ENCODE data around the gene SGSM1. TPM values are rescaled to one million over a fixed set of nuclear protein-coding genes. Genes with fewer than 3 reads are reported as not detected.

The SGSM1 gene
- total and polyA plus RNA-seq, 10 donors, result 0.16 to 1.3 (median 0.53) TPM

DNA sequence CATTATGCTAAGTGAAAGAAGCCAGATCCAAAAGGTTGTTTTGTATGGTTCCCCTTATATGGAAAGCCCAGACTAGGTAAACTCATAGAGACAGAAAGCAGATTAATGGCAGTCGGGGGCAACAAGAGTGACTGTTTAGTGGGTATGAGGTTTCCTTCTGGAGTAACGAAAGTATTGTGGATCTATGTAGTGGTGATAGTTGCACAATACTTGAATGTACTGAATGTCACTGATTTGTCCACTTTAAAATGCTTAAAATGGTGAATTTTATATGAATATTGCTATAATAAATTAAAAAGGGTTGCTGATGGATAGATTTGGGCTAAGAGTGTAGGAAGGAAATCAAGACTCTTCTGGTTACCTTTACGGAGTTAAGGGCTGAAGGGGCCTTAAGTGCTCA is 10.0 kb upstream of the SGSM1 start:
- no peaks in the 10 kb centered on the region for H3K4me1 ChIP-seq
- no peak overlapping the region for H3K4me3 ChIP-seq
- no peaks in the 10 kb centered on the region for H3K27me3 ChIP-seq (replicated peaks in 1 of 7)
- H3K36me3 ChIP-seq, result no peaks in the 10 kb centered on the region
- TF ChIP-seq POLR2AphosphoS5 (IDR thresholded peaks at IDR 0.05) (no peak), POLR2A (IDR thresholded peaks at IDR 0.05) (no peak)
- TF ChIP-seq, protein P1, sequence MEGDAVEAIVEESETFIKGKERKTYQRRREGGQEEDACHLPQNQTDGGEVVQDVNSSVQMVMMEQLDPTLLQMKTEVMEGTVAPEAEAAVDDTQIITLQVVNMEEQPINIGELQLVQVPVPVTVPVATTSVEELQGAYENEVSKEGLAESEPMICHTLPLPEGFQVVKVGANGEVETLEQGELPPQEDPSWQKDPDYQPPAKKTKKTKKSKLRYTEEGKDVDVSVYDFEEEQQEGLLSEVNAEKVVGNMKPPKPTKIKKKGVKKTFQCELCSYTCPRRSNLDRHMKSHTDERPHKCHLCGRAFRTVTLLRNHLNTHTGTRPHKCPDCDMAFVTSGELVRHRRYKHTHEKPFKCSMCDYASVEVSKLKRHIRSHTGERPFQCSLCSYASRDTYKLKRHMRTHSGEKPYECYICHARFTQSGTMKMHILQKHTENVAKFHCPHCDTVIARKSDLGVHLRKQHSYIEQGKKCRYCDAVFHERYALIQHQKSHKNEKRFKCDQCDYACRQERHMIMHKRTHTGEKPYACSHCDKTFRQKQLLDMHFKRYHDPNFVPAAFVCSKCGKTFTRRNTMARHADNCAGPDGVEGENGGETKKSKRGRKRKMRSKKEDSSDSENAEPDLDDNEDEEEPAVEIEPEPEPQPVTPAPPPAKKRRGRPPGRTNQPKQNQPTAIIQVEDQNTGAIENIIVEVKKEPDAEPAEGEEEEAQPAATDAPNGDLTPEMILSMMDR (IDR thresholded peaks at IDR 0.05 in 8 of 11, conservative IDR thresholded peaks at IDR 0.05 in 3 of 11), result no peak
- 57 to 81% (median 69%) methylated on average over 3 of the region's 3 CpGs for WGBS, 5 donors
- DNase-seq, result no peak
- intact Hi-C loops (cut with DNase I; ENCODE audit: low total_unique reads), result no loop called here
- no peaks in the 10 kb centered on the region for H3K9me3 ChIP-seq
- no peak overlapping the region for H3K27ac ChIP-seq

DNA sequence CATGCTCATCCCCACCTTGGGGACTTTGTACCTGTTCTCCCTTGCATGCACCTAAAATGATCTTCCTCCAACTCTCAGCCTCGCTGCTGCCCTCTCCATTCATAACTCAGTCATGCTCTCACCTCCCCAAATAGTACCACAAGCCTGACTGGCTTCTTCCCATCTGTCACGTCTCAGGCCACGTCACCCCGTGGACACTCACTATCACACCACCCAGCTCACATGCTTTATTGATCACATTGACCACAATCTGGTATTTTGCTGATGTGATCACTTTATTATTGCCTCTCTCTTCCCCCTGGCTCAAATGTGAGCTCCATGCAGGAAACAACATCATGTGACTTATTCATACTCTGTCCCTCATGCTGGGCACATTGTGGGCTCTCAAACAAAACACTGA is 9.2 kb upstream of the SGSM1 start:
- intact Hi-C loops (cut with DNase I; ENCODE audit: low total_unique reads), result no loop called here
- H3K36me3 ChIP-seq, result no peaks in the 10 kb centered on the region
- H3K27me3 ChIP-seq (replicated peaks in 1 of 7), result no peaks in the 10 kb centered on the region
- H3K4me3 ChIP-seq, result no peak overlapping the region
- DNase-seq, result no peak
- 70 to 84% (median 72%) methylated on average over 4 of the region's 4 CpGs for WGBS, 5 donors
- H3K9me3 ChIP-seq, result no peaks in the 10 kb centered on the region
- H3K4me1 ChIP-seq, result no peaks in the 10 kb centered on the region
- TF ChIP-seq POLR2AphosphoS5 (IDR thresholded peaks at IDR 0.05), result no peak
- TF ChIP-seq, protein P1 (IDR thresholded peaks at IDR 0.05 in 8 of 11, conservative IDR thresholded peaks at IDR 0.05 in 3 of 11), result no peak
- TF ChIP-seq POLR2A (IDR thresholded peaks at IDR 0.05), result no peak
- H3K27ac ChIP-seq, result no peak overlapping the region

DNA sequence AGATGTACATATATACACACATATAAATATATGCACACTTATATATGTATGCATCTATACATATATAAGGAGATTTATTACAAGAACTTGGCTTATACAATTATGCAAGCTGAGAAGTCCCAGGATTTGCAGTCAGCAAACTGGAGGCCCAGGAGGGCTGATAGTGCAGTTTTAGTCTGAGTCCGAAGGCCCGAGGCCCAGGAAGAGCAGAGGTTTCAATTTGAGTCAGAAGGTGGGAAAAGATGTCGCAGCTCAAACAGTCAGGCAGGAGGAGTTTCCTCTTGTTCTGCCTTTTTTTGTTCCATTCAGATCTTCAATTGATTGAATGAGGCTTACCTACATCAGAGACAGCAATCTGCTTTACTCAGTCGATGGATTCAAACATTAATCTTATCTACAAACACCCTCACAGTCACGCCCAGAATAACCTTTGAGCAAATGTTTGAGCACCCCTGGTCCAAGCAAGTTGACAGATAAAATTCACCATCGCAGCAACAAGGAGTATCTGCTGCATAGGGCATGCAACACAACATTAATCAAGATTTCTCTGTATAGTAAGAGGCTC is 4.0 kb upstream of the SGSM1 start:
- H3K27me3 ChIP-seq (replicated peaks in 1 of 7), result peaks cover 0 to 19% (median 9%) of the 10 kb centered on the region in 7 donors
- 69 to 84% (median 74%) methylated on average over 6 of the region's 6 CpGs for WGBS, 5 donors
- TF ChIP-seq, protein P1 (IDR thresholded peaks at IDR 0.05 in 8 of 11, conservative IDR thresholded peaks at IDR 0.05 in 3 of 11), result no peak
- TF ChIP-seq POLR2AphosphoS5 (IDR thresholded peaks at IDR 0.05) (no peak), POLR2A (IDR thresholded peaks at IDR 0.05) (no peak)

DNA sequence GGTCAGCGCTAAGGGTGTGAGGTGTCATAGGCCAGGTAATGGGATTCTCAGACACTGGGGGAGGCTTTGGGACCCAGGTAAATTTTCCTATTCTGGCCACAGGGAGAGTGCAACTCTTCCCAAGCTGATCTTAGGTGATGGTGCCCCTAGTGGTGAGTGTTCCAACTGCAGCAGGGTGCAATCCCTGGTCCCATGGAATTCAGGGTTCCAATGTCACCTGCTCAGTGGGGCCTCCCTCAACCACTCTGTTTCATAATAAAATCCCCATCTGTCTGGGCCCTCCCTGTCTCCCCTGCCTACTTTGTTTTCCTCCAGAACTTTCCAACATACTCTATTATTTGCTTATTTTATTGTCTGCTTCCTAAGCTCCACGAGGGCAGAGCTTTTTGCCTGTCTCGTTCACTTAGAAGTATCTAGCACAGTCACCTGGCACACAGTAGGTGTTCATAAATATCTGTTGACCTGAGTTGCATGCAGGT is 2.9 kb upstream of the SGSM1 start:
- WGBS, 5 donors, result 55 to 64% (median 62%) methylated on average over 3 of the region's 3 CpGs
- intact Hi-C loops (cut with DNase I; ENCODE audit: low total_unique reads), result no loop called here
- no peak for DNase-seq
- Histone ChIP-seq H3K4me3 (no peak overlapping the region), H3K4me1 (peaks cover 0 to 18% (median 10%) of the 10 kb centered on the region in 6 donors), H3K9me3 (no peaks in the 10 kb centered on the region), H3K27ac (no peak overlapping the region), H3K36me3 (no peaks in the 10 kb centered on the region), H3K27me3 (replicated peaks in 1 of 7) (peaks cover 0 to 21% (median 9%) of the 10 kb centered on the region in 7 donors)
- TF ChIP-seq, protein P1 (IDR thresholded peaks at IDR 0.05 in 8 of 11, conservative IDR thresholded peaks at IDR 0.05 in 3 of 11), result peak; percentile 45 to 93 (median 85)
- TF ChIP-seq POLR2A (IDR thresholded peaks at IDR 0.05) (no peak), POLR2AphosphoS5 (IDR thresholded peaks at IDR 0.05) (no peak)

More for the DNA sequence above, 4.0 kb upstream of the SGSM1 start:
- intact Hi-C loops (cut with DNase I; ENCODE audit: low total_unique reads), result no loop called here
- no peak for DNase-seq
- Histone ChIP-seq H3K36me3 (no peaks in the 10 kb centered on the region), H3K4me3 (no peak overlapping the region), H3K9me3 (no peaks in the 10 kb centered on the region), H3K4me1 (peaks cover 0 to 17% (median 9%) of the 10 kb centered on the region in 6 donors), H3K27ac (no peak overlapping the region)
